Measurements from ENCODE around the gene VCAN.

VCAN gene

DNA sequence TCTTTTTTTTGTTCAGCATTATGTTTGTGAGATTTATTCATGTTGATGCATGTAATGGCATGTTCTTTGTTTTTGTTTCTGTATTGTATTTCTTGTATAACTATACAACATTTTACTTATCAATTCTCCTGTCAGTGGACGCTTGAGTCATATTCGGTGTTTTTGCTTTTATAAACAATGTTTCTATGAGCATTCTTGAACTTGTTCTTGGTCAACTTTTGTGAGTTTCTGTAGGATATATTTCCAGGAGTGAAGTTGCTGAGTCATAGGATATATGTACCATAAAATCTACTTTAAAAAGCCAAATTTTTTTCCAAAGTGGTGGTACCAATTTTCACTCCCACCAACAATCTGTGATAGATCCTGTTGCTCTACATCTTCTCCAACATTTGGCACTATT, 104.8 kb downstream of the VCAN start:
- no peak for DNase-seq

DNA sequence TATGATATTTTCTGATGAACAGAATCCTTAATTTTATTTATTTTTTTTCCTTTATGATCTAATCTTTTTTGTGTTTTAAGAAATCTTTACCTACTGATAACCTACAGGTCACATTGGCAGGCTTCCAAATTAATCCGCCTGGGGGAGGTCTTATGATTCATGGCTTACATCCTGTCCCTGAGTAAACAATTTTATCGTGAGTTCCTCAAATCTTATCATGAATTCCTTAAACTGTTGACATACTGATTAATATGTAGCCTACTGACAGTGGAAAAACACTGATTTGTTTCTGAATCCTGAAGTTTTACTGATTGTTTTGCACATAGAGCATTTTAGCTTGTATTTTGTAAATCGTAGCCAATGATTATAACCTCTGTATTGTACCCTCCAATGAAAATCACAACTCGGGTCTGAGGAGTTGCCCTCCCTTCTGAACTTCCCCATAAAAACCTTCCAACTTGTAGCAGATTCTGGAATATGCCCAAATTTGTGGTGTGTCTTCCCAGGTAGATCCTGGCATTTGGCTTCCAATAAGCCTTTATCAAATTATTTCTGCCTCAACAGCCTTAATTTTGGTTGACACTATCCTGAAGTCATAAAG, 105.6 kb downstream of the VCAN start:
- no peak for DNase-seq

DNA sequence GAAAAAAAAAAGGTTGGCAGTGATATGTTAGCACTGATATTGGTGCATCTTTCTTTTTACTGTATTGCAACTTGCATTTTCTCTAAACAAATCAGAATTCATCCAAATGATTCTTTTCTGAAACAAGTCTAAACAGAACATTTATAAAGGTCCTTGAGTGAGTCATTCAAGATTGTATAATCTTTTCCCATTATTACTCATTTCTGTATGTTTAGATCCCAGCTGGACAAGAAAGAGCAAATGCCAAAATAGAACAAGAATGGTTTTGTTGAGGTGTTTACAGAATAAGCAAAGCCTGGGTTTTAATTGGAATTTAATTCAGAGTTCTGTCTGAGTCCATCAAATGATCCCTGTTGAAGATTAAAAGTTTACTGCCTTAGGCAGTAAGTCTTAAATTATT, 112.3 kb downstream of the VCAN start:
- DNase-seq = no peak

DNA sequence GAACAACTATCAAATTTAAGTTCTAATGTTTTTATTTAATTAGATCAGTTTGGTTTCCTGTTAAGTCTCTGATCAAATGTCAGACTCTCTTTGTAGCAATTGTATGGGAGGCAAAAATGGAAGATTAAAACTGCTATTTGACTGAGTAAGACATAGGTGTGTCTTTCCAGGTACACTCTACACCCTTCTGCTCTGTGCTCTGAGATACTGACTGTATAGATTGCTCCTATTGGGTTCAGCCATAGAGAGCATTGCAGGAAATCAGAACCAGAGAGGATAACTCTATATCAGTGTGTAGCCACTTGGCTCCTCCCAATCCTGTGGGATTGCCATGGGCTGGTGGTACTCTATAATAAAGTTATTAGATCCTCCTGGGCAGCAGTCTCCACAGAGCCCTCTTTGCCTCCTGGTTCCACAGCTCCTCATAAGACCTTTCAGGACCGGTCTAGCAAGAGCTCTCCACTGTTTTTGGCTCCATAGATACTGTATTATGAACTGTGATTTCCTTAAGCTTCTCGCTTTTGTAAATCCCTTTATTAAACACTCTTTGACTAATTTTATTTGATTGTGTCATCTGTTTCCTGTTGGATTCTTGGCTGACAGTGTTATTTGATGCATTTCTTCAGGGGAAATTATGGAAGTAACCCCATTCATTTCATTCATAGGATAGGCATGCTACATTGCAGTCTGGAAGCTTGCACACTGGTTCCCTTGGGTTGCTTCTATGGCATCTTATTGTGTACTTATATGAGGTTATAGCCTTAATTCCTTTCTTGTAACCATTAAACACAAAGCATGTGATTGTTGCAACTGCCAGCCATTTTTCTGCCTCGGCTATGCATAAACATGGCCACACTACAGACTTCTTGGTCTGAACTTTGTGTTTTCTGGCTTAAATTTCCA, 115.6 kb downstream of the VCAN start:
- no peak for DNase-seq

DNA sequence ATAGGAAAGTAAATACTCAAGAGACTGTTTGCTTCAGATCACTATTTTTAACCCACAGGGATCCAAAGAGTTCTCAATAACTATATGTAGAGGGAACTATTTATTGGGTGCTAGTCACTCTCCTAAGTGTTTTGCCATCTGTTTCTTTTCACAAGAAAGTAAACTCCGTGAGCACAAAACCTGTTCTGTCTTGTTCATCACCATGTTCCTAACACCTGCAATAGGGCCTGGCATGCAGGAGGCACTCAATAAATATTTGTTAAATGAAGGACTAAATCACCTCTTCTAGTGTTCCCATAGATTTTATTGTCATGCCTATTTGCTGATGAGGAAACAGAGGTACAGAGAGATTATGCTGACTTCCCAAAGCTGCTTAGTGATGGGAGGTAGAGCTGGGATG, 118.2 kb downstream of the VCAN start:
- no peak for DNase-seq

DNA sequence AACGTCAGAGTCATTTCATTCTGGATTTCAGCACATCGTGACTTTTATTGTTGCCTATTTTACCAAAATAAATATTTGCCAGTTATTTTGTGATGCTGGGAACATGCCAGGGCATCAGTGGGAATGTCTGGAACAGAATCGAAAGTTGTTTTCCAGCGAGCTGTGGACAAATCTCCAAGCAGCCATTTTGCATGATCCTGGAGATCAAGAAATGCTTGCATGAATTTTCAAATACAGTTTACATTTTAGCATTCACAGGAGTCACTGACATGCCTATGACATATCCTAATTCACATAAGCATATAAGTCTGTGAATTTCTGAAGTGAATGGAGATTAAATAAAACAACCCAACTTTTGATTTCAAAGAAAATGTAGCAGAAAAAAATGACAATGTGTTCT, 119.4 kb downstream of the VCAN start:
- DNase-seq = no peak

DNA sequence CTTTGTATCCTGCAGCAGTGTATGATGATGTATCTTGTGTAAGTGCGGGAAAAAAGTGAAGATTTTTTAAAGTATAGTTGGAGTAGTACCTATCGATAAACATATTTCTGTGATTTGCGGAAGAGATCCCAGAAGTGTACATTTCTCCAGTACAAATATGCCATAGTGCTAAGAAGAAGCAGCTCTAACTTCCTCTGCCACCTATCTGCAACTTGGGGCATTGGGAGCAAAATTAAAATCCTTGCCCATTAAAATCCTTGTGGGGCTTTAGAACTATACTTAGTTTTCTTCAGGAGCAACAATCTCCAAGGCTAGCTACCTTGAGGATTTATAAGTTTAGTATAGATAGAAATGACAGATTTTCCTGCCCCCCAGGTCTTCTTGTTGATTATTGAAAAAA, 123.7 kb downstream of the VCAN start:
- DNase-seq = no peak

DNA sequence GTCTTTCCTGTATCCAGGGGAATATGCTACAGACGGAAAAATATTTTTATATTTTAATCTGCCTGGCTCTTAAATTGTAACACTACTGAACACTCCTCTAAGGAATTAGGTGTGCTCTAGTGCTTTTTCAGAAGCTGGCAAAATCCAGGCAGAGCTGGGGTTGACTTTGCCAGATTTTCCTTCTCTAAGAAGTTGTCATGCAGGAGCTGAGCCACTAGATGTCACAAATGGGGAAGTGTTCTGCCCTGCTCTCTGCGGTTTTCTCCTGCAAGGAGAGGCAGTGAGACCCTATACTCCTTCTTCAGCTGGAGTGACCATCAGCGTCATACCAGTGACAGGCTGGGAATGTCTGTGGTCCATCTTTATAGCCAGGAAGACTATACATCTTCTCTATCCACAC, 136.6 kb downstream of the VCAN start:
- DNase-seq = no peak

DNA sequence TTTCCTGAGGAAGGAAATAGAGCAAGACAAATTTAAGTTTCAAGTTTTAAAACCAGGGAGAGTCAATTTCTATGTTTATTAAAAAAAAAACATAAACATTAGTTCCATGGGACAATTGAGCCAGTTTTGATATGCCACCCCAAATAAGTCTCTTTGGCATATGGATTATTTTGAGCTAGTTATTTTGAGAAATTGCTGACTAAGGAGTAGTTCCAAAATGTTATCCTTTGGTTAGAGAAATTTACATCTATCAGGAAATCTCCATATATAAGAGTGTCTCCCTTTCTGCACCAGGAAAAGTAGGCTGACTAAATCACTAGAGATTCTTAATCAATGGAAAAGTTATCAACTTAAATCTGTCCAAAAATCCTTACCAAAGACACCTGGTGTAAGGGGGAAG, 143.3 kb downstream of the VCAN start:
- DNase-seq = no peak

DNA sequence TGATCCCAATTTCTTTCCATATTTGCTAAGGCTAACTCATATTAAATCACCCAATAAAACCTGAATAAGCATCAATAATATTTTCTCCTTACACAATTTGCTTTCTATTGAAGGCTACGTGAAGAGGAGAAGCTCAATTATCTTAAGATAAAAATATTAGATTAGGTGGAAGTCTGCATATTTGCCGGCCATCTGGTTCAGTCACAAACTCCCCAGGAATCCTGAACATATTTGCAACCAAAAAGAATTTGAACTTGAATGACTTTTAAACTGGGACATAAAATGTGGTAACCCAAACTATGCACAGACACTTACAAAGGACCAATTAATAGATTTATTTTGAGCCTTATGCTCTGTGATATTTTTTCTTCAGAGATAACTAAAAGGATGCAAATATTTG, 156.8 kb downstream of the VCAN start:
- no peak for DNase-seq

Data from GF-D8 (cell line).